Measurements from ENCODE around the gene FZD10. TPM values are rescaled to one million over a fixed set of nuclear protein-coding genes. Genes with fewer than 3 reads are reported as not detected.

FZD10 gene
- polyA plus RNA-seq, 1 experiment = not detected

DNA sequence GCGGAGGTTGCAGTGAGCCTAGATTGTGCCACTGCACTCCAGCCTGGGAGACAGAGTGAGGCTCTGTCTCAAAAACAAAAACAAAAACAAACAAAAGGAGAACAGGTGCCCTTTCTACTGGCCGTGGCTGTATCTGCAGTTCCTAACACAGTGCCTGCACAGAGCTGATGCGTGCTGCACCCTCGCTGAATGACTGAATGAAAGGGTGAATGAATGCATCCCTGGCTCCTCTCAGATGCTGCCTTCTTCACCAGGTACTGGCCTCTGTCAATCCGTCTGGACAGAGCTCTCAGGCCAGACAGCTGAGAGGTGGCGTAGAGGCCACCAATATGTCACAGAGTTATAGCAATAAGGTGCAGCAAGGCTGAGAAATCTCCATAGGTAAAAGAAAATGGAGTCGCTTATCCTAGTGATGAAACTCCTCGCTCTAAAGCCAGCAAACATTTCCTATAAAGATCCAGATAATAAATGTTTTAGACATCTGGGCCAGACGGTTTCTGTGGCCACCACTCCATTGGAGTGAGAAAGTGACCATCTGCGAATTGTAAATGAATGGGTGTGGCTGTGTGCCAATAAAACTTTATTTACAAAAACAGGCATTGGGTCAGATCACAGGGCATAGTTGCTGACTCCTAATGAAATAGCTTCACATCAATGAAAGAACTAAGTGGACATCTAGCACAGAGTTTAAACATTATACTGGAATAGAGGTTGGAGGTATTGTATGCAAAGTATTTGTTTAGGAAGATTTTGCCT lies 15.9 kb upstream of the FZD10 start:
- Histone ChIP-seq H3K27ac (ENCODE audit: low read depth, low read length) (no peak overlapping the region), H3K9me3 (ENCODE audit: control insufficient read depth, insufficient read depth, low read length) (peaks cover 86% of the 10 kb centered on the region), H3K4me3 (ENCODE audit: low read depth, low read length) (no peak overlapping the region), H3K27me3 (ENCODE audit: control insufficient read depth, insufficient read depth, low read length) (no peaks in the 10 kb centered on the region)
- TF ChIP-seq, protein P1, sequence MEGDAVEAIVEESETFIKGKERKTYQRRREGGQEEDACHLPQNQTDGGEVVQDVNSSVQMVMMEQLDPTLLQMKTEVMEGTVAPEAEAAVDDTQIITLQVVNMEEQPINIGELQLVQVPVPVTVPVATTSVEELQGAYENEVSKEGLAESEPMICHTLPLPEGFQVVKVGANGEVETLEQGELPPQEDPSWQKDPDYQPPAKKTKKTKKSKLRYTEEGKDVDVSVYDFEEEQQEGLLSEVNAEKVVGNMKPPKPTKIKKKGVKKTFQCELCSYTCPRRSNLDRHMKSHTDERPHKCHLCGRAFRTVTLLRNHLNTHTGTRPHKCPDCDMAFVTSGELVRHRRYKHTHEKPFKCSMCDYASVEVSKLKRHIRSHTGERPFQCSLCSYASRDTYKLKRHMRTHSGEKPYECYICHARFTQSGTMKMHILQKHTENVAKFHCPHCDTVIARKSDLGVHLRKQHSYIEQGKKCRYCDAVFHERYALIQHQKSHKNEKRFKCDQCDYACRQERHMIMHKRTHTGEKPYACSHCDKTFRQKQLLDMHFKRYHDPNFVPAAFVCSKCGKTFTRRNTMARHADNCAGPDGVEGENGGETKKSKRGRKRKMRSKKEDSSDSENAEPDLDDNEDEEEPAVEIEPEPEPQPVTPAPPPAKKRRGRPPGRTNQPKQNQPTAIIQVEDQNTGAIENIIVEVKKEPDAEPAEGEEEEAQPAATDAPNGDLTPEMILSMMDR (IDR thresholded peaks at IDR 0.05; ENCODE audit: low read depth, low read length) = no peak
- ChIA-PET CTCF (no interaction called here), POLR2A (no interaction called here)
- no peak for DNase-seq (ENCODE audit: low read depth, low spot score)

DNA sequence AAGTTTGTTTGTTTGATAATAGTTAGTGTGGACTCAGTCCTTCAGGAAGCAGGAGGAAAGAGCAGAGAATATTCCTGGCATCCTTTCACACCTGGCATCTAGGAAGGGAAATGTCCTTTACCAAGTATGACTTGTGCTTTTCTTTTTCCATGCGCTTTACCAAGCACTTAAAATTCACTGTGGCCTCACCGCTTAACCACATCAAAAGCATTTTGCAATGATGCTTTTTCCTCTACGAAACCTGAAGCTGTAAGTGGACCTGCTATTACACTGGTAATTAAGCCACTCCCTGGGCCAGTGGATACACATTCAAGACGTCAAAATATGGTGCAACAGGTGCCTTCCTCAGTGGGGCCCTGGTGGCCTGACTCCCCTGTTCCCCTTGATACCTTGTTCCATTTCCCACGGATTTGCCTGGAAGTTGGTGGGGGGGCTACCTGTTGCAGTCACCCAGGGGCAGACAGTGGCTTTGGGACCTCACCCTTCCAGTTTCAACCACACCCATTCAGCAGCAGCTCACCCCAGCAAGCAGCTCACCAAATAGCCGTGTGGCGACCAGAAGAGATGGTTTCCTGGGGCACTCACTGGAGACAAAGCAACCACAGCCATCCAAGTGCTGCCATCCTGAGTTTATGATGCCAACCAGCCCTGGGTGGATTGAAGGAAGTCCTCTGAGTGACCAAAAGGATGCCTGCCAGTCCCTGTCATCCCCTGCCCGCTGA lies 14.2 kb upstream of the FZD10 start:
- no peak for DNase-seq (ENCODE audit: low read depth, low spot score)
- POLR2A ChIA-PET = no interaction called here
- TF ChIP-seq, protein P1 (IDR thresholded peaks at IDR 0.05; ENCODE audit: low read depth, low read length) = no peak

DNA sequence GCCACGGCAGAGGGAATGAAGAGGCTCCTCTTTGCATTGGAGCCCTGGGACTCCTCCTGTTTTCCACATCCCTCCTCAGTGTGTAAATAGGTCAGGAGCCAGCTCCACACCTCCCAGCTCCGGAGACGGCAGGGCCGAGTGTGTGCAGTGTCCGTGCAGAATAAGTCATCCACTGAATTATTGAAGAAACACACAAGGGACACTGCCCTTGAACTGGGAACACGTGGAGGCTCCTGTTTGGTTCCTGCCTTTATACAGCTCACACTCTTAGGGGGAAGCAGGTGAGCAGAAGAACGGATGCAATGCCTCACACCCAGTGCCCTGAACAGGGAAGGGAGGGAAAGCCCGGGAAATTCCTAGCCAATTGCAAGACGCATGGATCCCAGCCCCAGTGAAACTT lies 10.4 kb upstream of the FZD10 start:
- ChIA-PET POLR2A (no interaction called here), CTCF (no interaction called here)
- H3K27me3 ChIP-seq (ENCODE audit: control insufficient read depth, insufficient read depth, low read length) = no peaks in the 10 kb centered on the region
- TF ChIP-seq, protein P1 (IDR thresholded peaks at IDR 0.05; ENCODE audit: low read depth, low read length) = no peak
- no peak for DNase-seq (ENCODE audit: low read depth, low spot score)
- no peak overlapping the region for H3K4me3 ChIP-seq (ENCODE audit: low read depth, low read length)
- no peak overlapping the region for H3K27ac ChIP-seq (ENCODE audit: low read depth, low read length)
- peaks cover 79% of the 10 kb centered on the region for H3K9me3 ChIP-seq (ENCODE audit: control insufficient read depth, insufficient read depth, low read length)

More for the DNA sequence above, 14.2 kb upstream of the FZD10 start:
- Histone ChIP-seq H3K9me3 (ENCODE audit: control insufficient read depth, insufficient read depth, low read length) (peaks cover 84% of the 10 kb centered on the region), H3K27me3 (ENCODE audit: control insufficient read depth, insufficient read depth, low read length) (no peaks in the 10 kb centered on the region), H3K4me3 (ENCODE audit: low read depth, low read length) (no peak overlapping the region), H3K27ac (ENCODE audit: low read depth, low read length) (no peak overlapping the region)
- CTCF ChIA-PET = no interaction called here

DNA sequence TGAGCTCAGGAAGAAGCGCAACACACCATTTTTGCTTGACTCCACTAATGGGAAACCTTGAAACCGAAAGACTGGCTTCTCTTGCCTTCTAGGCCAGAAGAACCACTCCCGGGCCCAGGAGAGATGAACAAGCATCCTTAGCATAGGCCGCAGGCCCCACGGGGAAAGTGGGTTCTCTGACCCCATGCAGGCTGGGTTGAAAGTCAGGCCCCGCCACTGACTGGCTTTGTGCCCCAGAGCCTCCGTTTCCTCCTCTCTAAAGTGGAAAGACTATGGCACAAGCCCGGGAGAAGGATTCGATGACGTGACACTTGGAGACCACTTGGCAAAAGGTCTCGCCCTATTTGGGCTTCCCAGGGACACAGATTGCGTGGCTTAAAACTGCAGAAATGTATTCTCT lies 9.9 kb upstream of the FZD10 start:
- H3K27me3 ChIP-seq (ENCODE audit: control insufficient read depth, insufficient read depth, low read length) = no peaks in the 10 kb centered on the region
- CTCF ChIA-PET = no interaction called here
- TF ChIP-seq, protein P1 (IDR thresholded peaks at IDR 0.05; ENCODE audit: low read depth, low read length) = no peak
- H3K4me3 ChIP-seq (ENCODE audit: low read depth, low read length) = no peak overlapping the region
- no peak overlapping the region for H3K27ac ChIP-seq (ENCODE audit: low read depth, low read length)
- DNase-seq (ENCODE audit: low read depth, low spot score) = no peak
- H3K9me3 ChIP-seq (ENCODE audit: control insufficient read depth, insufficient read depth, low read length) = peaks cover 79% of the 10 kb centered on the region
- POLR2A ChIA-PET = no interaction called here

DNA sequence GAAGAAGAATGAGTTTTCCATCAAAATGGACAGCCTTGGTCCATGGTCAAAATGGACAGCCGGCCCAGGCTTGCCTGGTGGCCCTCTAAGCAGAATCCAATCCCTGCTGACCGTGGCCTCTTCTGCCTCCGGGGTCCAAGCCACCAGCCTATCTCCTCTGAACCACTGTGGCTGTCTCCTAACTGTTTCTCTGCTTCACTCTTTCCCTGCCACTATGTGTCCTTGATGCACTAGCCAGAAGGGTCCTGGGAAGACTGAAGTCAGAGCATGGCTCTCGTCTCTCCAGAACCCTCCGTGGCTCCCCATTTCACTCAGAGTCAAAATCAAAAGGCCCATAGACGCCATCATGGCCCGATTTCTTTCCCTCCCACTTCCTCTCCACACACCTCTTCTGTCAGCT lies 8.5 kb upstream of the FZD10 start:
- TF ChIP-seq, protein P1 (IDR thresholded peaks at IDR 0.05; ENCODE audit: low read depth, low read length) = no peak
- POLR2A ChIA-PET = no interaction called here
- peaks cover 77% of the 10 kb centered on the region for H3K9me3 ChIP-seq (ENCODE audit: control insufficient read depth, insufficient read depth, low read length)
- no peak overlapping the region for H3K27ac ChIP-seq (ENCODE audit: low read depth, low read length)
- no peak for DNase-seq (ENCODE audit: low read depth, low spot score)
- no peaks in the 10 kb centered on the region for H3K27me3 ChIP-seq (ENCODE audit: control insufficient read depth, insufficient read depth, low read length)
- CTCF ChIA-PET = no interaction called here
- H3K4me3 ChIP-seq (ENCODE audit: low read depth, low read length) = no peak overlapping the region
